ENCODE measurements around the gene ZNF451.
A peak's percentile ranks its signal among the peaks of the same experiment; 100 is the strongest.
"Not testable (repeated sequence)": the region's sequence is repeated elsewhere in the genome, so short reads cannot be mapped to it uniquely, and the experiment has no call there.

ZNF451 gene, protein sequence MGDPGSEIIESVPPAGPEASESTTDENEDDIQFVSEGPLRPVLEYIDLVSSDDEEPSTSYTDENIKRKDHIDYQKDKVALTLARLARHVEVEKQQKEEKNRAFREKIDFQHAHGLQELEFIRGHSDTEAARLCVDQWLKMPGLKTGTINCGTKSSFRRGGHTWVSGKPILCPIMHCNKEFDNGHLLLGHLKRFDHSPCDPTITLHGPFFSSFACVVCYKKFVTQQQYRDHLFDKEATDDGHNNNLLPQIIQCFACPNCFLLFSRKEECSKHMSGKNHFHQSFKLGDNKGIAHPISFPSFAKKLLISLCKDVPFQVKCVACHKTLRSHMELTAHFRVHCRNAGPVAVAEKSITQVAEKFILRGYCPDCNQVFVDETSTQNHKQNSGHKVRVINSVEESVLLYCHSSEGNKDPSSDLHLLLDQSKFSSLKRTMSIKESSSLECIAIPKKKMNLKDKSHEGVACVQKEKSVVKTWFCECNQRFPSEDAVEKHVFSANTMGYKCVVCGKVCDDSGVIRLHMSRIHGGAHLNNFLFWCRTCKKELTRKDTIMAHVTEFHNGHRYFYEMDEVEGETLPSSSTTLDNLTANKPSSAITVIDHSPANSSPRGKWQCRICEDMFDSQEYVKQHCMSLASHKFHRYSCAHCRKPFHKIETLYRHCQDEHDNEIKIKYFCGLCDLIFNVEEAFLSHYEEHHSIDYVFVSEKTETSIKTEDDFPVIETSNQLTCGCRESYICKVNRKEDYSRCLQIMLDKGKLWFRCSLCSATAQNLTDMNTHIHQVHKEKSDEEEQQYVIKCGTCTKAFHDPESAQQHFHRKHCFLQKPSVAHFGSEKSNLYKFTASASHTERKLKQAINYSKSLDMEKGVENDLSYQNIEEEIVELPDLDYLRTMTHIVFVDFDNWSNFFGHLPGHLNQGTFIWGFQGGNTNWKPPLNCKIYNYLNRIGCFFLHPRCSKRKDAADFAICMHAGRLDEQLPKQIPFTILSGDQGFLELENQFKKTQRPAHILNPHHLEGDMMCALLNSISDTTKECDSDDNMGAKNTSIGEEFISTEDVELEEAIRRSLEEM

DNA sequence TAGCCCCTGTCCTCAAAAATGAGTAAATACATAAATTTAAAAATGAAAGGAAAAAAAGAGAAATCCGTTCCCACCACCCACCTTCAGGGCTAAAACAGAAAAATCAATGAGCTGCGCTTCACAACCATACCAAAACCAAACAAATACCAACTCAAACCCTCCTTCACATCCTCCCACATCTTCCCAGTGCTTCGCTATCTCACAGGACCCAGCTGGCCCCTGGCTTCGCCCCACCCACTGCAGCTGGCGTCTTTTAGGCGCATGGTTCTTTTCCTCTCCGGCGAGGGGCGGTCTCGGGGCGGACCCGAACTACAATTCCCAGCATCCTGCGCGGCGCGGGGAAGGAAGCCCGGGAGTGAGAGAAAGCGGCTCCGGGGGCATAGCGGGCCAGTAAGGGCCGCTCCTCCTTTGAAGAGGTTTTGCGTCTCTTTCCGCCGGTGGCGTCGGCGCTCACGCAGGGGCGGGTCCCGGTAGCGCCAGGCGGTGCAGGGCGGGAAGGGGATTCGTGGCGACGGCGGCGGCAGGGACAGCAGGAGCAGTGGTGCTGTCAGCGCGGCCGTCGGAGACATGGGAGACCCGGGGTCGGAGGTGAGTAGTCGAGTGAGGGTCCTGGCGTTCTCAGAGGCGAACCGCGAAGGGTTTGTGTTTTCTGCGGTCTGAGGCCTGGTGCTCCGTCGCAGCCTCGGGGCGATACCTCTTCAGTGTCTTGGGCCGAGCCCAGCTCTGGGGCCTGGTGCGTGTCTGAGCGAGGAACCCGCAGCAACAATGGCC is at the start of gene ZNF451:
Gene ZNF451 (plus strand): TSS at position 502 of the 771 bp plus-strand sequence. CDS start 66 bp downstream, at position 568.
- peak; percentile 85 for DNase-seq (ENCODE audit: low read depth, low spot score)

DNA sequence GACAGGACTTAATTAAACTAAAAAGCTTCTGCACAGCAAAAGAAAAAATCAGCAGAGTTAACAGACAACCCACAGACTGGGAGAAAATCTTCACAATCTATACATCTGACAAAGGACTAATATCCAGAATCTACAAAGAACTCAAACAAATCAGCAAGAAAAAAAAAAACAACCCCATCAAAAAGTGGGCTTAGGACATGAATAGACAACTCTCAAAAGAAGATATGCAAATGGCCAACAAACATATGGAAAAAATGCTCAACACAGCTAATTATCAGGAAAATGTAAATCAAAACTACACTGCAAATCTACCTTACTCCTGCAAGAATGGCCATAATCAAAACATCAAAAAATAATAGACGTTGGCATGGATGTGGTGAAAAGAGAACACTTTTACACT is 45.9 kb upstream of the ZNF451 start:
- not testable (repeated sequence) for DNase-seq (ENCODE audit: low read depth, low spot score)

DNA sequence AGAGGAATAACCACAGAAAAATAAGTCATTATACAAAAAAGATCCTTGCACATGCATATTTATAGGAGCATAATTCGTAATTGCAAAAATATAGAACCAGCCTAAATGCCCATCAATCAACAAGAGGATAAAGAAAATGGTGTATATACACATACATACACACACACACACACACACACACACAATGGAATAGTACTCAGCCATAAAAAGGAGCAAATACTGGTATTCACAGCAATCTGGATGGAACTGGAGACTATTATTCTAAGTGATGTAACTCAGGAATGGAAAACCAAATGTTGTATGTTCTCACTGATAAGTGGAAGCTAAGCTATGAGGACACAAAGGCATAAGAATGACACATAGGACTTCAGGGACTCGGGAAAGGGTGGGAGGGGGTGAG is 45.4 kb upstream of the ZNF451 start:
- no peak for DNase-seq (ENCODE audit: low read depth, low spot score)

DNA sequence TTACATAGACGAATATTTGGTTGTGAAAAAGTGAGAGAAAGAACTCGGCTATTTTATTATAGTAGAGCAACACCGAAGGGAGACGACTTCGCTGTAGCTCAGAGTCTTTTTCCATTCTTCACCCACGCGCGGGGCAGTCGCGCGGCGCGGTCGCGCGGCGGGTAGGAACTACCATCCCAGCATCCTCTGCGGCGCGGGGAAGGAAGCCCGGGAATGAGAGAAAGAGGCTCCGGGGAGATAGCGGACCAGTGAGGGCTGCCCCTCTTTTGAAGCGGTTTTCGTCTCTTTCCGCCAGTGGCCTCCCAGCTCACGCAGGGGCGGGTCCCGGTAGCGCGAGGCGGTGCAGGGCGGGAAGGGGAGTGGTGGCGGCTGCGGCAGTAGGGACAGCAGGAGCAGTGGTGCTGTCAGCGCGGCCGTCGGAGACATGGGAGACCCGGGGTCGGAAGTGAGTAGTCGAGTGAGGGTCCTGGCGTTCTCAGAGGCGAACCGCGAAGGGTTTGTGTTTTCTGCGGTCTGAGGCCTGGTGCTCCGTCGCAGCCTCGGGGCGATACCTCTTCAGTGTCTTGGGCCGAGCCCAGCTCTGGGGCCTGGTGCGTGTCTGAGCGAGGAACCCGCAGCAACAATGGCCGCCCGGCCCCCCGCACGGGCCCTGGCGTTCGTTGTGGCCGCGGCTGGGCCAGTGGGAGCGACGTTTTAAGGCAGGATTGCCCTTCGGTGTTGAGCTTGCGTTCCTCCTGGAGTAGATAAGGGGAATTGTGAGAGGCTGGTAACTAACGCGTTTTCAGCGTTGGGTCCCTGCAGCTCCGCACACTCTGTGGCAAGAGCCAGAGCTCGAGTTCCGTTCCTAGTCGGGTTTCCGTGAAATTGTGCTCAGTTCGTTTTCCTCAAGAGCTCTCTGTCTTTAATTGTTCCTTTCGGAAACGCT is 43.4 kb upstream of the ZNF451 start, which contains the start of gene KIAA1586:
Gene KIAA1586 (plus strand): TSS at position 362 of the 925 bp plus-strand sequence. CDS start 63 bp downstream, at position 425.
- DNase-seq (ENCODE audit: low read depth, low spot score): not testable (repeated sequence)

DNA sequence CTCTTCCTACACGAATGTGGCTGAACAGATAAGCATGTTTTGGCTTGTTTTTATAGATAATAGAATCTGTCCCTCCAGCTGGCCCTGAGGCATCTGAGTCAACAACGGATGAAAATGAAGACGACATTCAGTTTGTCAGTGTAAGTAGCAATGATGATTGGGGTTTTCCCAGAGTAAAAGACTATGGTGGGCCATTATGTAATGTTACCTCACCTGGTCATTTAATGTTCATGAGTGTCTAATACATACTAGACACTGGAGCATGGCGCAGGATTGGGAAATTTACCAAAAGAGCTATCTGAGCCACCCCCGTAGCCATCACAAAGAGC is 42.8 kb upstream of the ZNF451 start:
- DNase-seq (ENCODE audit: low read depth, low spot score): not testable (repeated sequence)

DNA sequence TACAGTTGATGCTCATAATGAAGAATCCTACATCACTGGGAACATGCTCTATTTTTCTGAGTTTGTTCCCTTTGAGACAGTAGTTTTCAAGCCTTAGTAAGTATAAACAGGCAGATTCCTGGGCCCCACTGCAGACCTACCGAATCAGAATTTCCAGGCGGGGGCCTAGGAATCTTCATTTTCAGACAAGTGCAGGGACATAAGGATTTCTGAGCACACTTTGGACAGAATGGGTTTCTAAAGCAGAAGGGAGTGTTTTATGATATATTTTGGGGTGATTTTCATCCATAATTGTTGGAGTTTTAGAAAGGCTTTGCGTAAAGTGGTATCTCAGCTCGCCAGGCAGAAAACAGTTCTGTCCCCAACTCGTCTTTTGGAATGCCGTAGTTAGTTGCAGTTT is 42.1 kb upstream of the ZNF451 start:
- not testable (repeated sequence) for DNase-seq (ENCODE audit: low read depth, low spot score)

DNA sequence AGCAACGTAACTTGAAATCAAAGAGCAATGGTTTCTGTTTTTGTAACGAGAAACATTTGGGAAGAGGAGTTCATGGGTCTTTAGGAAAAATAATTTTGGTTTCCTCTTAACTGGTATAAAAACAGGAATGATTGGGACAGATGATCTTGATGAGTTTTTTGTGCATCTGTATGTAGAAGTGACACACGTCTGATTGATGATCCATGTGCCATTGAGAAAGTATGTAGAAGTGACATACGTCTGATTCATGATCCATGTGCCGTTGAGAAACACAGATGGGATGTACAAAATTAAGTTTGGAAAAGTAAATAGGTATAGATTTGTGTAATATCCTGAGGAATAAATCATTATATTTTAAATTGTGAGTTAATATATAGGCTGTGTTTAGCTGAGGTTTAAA is 41.4 kb upstream of the ZNF451 start:
- DNase-seq (ENCODE audit: low read depth, low spot score): no peak

DNA sequence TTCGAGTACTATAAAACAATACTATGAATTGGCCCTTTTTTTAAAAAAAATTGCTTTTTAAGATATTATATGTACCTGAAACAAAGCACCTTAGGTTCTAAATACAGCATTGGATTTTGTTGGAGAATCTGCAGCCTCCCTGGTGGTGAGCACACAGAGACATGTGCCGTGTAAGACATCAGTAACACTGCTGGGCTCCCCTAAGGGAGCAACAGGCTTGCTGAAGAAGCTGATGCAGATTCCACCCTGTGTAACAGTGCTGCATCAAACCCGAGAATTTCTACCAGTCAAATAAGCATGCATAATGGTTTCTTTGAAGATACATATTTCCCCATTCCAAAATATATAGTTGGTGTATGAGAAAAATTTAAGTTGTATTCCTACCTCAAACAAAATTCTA is 26.1 kb upstream of the ZNF451 start:
- DNase-seq (ENCODE audit: low read depth, low spot score): no peak

DNA sequence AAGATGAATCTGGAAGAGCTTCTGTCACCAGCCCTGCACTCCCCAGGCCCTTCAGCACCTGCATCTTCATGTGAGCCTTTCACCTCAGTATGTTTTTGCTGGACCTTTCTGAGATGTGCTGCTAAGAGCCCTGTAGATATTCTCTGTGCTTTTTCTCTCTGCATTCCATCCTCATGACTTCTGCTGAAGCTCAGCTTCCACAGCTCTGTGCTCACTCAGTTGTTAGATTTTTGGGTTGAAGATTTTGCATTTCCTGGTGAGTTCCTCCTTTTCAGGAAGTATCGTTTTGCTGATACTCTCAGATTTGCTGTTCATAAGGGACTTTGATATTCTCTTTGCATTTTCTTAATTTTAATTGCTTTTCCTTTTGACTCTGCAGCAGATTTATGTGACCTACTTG is 25.2 kb upstream of the ZNF451 start:
- no peak for DNase-seq (ENCODE audit: low read depth, low spot score)

DNA sequence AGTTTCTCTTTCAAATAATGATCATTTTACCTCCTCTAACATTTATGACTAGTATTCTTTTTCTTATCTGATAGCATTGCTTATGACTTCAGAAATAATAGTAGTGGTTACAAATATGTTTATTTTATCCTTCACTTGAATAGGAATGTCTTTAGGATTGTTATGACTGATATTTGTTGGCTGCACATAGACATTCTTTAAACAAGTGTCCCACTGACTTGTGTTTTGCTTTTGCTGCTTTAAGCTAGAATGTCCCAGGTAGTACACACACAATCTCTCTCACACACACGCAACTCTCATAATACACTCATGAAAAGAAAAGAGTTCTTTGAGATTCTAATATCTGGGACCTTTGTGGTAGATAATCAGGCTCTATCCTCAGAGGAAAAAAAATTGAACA is 21.9 kb upstream of the ZNF451 start:
- no peak for DNase-seq (ENCODE audit: low read depth, low spot score)

DNA sequence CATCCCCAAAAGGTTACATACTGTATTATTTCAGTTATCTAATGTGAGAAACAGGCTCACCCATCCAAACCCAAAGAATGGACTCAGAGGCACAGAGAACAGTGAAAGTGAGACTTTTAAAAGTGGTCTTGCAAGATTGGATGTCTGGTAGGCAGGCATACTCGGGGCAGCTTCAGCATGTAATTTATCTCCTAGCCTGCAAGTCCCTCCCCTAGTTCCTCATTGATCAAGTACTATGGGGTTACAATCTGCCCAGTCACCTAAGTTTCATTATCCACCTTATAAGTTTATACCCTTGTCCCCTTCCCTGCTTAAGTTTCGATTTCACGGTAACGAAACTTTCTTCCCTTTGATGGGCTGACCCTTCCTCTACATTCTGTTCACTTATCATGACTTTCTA is 20.8 kb upstream of the ZNF451 start:
- DNase-seq (ENCODE audit: low read depth, low spot score): no peak

DNA sequence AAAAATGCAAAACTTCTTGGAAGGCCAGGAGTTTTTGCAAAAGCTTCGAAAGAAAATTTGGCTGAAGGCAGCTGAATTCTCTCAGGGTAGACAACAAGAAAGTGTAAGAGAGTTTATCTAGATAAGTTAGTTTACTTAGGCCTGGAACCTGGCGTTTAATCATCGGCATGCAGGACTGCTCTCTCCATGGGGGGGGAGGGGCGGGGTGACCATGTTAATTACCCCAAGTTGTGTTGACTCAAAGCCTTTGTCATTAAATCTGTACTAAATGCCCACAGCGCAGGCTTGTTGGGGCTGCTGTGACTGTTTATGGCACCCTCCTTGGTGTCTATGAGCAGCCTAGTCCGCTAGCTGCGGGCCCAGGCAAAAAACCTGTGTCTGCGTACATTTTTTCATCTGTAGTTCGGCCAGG is 20.1 kb upstream of the ZNF451 start:
- no peak for DNase-seq (ENCODE audit: low read depth, low spot score)

DNA sequence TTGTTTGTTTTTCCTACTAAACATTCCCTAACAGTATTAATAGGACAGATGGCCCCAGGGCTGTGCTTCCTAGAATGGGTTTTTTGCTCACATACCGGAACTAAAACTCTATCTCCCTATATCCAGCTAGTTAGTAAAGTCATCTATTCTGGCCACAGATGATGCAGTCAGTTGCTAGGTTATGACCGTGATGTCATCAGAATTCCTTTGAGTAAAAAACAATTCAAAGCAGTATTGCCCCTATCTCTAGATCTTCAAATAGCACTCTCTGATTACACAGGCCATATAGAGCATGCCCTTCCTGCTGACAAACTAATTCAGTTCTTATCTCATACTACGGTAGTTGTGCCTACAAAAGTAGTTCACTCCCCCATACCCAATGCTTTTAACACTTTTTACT is 17.9 kb upstream of the ZNF451 start:
- DNase-seq (ENCODE audit: low read depth, low spot score): no peak

DNA sequence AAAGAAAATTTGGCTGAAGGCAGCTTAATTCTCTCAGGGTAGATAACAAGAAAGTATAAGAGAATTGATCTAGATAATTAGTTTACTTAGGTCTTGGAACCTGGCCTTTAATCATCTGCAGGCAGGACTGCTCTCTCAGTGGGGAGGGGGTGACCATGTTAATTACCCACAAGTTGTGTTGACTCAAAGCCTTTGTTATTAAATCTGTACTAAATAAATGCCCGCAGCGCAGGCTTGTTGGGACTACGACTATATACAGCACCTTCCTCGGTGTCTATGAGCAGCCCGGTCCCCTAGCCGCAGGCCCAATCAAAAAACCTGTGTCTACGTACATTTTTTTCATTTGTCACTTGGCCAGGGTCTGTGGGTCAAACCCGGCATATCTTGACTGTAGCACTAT is 15.6 kb upstream of the ZNF451 start:
- no peak for DNase-seq (ENCODE audit: low read depth, low spot score)

DNA sequence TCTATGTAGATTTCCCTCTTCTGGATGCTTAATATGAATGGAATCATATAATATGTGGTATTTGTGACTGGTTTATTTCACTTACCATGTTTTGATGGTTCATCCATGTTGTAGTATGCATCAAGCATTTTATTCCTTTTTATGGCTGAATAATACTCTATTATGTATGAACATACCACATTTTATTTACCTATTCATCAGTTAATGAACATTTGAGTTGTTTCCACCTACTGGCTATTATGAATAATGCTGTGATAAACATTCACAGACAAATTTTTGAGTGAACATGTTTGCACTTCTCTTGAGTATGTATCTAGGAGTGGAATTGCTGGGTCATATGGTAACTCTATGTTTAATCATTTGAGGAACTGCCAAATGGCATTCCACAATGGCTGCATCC is 14.9 kb upstream of the ZNF451 start:
- DNase-seq (ENCODE audit: low read depth, low spot score): no peak

DNA sequence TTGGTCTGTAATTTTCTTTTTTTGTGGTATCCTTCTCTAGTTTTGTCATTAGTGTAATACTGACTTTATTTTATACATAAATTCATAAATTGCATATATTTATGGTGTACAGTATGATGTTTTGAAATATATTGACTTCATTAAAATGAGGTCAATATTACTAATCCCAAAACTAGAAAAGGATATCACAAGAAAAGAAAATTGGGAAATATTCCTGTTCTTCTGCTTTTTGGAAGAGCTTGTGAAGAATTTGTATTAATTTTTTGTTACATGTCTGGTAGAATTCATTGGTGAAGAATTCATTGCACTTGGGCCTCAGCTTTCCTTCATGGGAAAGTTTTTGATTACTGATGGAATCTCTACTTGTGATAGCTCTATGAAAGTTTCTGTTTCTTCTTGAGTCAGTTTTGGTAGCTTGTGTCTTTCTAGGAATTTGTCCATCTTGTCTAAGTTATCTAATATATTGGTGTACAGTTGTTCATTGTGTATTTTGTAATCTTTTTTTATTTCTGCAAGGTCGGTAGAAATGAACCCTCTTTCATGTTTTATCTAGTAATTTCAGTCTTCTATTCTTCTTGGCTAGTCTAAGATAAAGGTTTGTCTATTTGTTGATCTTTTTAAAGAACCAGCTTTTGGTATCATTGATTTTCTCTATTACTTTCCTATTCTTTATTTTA is 11.3 kb upstream of the ZNF451 start:
- no peak for DNase-seq (ENCODE audit: low read depth, low spot score)

DNA sequence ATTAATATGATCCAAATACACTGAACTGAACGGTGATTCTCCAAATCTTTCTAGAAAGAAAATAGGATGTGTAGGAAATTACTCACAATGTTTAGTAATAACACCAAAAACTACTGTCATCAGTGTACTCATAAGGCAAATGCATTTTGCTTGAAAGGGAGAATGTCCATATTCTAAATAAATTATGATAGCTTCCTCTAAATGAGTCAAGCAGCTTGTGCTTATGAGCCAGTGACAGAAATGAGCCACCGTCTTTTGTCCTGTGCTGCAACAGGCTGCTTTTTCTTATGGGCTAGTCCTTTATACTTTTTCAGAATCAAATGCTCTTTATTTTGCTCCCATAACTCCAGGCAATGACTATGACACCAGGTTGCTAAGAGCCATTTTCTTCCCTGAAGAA is 4.5 kb upstream of the ZNF451 start:
- DNase-seq (ENCODE audit: low read depth, low spot score): no peak

DNA sequence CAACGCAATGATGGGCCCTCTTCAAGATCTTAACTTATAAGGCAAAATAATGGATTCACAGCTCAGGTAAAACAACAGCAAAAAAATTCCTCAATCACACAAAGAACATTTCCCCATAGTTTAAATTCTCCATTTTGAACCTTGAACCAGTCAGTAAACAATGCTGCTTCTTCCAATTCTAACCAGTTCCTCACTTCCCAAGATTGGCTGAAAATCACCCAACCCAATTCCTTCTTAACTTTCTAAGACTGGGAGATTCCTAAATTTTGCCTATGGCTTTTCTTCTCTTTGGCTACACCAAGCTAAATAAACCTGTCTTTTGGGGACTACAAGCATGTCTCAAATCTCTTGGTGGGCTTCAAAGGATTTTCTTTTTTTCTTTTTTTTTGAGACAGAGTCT is 3.1 kb upstream of the ZNF451 start:
- no peak for DNase-seq (ENCODE audit: low read depth, low spot score)

DNA sequence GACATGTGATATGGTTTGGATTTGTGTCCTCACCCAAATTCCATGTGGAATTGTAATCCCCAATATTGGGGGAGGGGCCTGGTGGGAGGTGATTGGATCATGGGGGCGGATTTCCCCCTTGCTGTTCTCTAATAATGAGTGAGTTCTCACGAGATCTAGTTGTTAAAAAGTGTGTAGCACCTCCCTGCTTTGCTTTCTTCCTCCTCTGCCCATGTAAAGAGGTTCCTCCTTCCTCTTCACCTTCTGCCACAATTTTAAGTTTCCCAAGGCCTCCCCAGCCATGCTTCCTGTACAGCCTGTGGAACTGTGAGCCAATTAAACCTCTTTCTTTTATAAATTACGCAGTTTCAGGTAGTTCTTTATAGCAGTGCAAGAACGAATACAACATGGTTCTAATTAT is 2.1 kb upstream of the ZNF451 start:
- no peak for DNase-seq (ENCODE audit: low read depth, low spot score)

DNA sequence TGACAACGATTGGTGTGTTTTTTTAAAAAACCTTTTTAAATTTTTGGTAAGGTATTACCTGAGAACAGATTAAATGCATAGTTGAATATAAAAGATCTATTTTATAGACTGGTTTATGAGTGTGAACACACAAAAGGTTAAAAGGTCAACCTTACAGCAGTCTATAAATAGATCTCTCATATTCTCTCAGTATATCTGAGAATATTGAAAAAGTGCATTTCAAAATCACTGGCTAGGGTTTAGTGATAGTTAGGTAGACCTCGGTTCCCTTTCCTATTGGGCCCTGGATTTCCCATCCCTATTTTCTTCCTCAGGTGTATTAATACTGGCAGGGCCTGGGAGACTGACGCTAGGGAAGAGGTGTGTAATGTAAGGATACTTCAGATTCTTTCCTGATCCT is 723 bp upstream of the ZNF451 start:
- no peak for DNase-seq (ENCODE audit: low read depth, low spot score)

Data from iPS DF 19.7 (cell line).